GM21526 (cell line): ENCODE results near the gene PIP4K2A.
"Not testable (repeated sequence)": the region's sequence is repeated elsewhere in the genome, so short reads cannot be mapped to it uniquely, and the experiment has no call there.

ENCODE experiments used
- ATAC-seq: cut with Tn5 transposase; IDR thresholded peaks from one replicate; pipeline ENCODE4 v1.9.1; 2021; ENCODE audit warnings: moderate library complexity; ENCODE audit not compliant: unreplicated experiment, low FRiP score

PIP4K2A gene

GRCh38 chr10:22697800-22698199 is 16.6 kb downstream of the PIP4K2A start:
- no peak for ATAC-seq

- ATAC-seq = no peak
Measured at GRCh38 chr10:22697101-22697500, 17.3 kb downstream of the PIP4K2A start.

DNA sequence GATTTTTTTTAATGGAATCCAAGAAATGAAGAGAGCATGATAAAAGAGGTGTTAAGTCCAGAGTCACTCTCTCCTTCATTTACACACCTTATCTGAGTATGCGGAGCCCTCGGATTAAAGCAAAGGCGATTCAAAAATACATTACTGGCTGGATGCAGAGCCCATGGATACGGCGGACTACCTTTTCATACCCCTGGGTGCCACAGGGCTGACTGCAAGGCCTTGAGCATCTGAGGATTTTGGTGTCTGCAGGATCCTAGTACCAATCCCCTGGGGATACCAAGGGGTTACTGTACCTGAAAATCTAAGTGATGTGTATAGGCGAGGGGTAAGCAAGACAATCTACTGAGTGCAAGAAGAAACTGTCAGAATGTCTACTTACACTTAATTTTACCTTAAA is 20.5 kb downstream of the PIP4K2A start:
- no peak for ATAC-seq

DNA sequence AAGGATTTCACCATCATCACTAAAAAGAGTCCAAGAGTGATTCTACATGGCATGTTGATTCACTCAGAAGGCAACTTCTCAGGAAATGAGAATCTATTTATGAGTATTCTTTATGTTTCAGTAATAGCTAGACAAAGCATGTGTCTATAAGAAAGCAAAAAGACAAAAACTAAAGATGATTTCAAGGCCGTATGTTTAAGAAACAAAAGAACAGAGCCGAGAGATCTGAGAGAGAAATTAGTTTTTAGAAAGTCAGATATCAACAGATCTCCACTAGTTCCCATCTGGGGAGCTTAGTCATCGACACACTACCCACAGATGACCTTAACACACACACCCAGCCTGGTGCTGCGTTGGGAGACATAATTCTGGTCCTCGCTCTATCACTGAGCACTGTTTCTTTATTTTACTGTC is 21.0 kb downstream of the PIP4K2A start:
- ATAC-seq = no peak

DNA sequence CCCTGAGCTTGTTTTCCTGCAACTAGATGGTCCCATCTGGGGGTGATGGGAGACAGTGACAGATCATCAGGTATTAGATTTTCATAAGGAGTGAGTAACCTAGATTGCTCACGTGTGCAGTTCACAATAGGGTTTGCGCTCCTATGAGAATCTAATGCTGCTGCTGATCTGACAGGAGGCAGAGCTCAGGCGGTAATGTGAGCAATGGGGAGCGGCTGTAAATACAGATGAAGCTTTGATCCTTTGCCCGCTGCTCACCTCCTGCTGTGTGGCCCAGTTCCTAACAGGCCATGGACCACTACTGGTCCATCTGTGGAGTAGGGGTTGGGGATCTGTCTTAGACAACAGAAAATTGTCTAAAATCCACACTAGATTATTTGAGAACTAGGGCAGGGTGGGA is 22.3 kb downstream of the PIP4K2A start:
- not testable (repeated sequence) for ATAC-seq

DNA sequence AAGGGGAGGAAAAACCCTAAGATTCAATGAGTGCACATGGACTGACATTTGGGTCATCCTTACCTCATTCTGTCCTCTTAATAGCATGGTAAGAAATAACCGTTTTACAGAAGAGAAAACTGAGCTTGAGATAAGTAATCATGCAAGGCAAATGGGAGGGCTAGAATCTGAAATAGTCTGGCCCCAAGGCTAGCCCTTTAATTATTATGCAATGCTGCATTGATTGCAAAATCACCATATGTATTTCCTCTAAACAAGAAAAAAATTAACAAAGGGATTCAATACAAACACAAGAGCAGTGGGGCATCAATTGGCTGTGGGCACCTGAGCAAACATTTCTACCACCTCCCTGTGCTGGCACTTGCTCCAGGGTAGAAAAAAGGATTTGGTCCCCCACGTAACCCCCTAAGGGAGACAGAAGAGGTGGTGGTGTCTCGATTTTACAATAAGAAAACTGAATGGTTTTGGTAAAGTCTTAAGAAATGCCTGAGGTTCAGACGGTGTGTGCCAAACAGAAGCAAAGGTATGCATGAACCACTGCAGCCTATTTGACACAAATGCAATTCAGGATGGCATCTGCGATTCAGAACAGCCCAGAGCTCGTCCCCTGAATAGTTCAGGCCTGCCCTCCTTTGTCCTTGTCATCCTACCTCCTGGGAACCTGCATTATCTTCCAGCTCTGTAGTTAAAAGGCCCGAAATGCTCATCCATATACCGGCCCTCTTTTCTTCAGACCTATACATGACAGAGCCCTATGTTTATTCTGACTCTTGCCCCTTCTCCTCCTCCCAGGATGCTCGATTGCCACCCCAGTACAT is 23.6 kb downstream of the PIP4K2A start:
- no peak for ATAC-seq

GRCh38 chr10:22690158-22690557 is 24.2 kb downstream of the PIP4K2A start:
- ATAC-seq = no peak

DNA sequence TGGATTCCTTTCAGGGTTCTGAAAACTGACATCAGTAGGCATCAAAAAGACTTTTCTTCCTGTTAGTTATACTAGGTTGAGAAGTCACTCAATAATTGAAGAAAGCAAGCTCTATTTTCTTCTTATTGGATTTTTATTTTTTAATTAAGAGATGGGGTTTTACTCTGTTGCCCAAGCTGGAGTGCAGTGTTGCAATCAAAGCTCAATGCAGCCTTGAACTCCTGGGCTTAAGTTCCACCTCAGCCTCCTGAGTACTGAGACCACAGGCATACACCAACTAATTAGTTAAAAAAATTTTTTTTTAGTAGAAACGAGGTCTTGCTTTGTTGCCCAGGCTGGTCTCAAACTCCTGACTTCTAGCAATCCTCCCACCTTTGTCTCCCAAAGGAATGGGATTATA is 28.0 kb downstream of the PIP4K2A start:
- no peak for ATAC-seq

GRCh38 chr10:22685926-22686325 is 28.5 kb downstream of the PIP4K2A start:
- ATAC-seq = no peak

DNA sequence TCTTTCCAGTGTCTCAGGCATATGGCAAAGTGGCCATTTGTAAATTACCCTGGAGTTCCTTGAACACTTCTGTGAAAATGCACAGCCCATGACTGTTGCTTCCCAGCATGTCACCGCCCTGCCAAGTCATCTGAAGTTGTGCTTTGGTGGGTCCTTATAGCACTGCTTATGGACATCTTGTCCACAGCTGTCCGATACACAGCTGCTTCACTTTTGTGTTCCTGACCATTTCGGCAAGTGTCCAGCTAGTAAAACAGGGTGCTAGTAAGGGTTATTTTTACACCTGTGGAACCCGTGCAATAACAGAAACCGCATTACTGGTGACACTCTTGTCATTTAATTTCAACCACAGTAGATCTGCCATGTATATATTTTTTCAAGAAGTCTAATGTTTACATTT is 29.7 kb downstream of the PIP4K2A start:
- ATAC-seq = no peak

GRCh38 chr10:22683140-22683389 is 31.3 kb downstream of the PIP4K2A start:
- peak; percentile 77 for ATAC-seq

GRCh38 chr10:22682237-22683139 is 31.9 kb downstream of the PIP4K2A start:
- no peak for ATAC-seq

DNA sequence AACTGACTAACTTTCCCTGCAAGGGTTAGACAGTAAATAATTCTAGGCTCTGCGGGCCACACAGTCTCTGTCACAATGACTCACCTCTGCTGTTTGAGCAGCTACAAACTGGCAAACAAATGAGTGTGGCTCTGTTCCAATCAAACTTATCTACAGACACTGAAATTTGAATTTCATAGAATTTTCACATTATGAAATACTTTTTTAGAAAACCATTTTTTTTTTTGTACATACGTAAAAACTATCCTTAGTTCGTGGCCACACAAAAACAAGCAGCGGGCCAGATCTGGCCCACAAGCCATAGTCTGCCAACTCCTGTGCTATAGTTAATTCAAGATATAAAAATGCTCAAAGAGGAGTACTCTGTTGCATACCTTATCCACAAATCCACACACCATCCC is 32.6 kb downstream of the PIP4K2A start:
- no peak for ATAC-seq

DNA sequence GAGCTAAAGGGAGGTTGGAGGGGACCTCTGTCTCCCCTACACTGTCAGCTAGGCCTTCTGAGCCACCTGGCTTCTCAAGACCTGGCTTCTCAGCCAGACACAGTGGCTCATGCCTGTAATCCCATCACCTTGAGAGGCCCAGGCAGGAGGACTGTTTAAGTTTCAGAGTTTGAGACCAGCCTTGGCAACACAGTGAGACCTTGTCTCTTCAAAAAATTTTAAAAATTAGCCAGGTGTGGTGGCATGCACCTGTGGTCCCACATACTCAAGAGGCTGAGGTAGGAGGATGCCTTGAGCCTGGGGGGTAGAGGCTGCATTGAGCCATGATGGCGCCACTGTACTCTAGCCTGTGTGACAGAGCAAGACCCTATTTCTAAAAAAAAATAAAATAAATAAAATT is 33.1 kb downstream of the PIP4K2A start:
- no peak for ATAC-seq

DNA sequence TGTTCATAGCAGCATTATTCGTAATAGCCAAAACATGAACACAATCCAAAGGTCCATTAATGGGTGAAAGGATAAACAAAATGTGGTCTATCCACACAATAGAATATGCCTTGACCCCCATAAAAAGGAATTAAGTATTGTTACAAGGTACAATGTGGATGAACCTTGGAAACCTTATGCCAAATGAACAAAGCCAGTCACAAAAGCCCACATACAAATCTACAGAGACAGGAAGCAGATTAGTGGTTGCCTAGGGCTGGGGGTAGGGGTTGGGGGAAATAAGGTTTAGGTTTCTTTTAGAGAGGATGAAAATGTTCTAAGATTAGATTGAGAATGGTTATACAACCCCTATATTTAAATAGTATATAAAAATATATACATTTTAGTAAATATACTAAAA is 34.8 kb downstream of the PIP4K2A start:
- no peak for ATAC-seq

DNA sequence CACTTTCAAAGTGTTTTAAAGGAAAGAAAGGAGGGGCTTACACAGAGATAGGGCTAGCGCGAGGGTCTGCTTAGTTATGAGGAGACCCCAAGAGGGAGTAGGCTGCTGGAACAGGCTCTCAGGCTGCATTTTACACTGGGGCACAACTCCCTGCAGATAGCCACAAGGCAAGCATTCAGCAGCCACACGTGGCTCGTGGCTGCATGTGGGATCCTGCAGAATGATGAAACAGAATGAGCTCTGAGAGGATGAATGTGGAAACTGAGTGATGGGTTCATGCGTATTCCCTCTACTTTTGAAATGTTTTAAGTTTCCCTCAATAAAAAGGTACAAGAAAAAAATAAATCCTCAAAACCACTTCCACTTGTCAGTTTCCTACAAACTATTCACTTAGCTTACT is 37.0 kb downstream of the PIP4K2A start:
- ATAC-seq = no peak

- no peak for ATAC-seq
Measured at GRCh38 chr10:22676435-22676834, 37.9 kb downstream of the PIP4K2A start.

GRCh38 chr10:22674573-22674930 is 39.8 kb downstream of the PIP4K2A start:
- no peak for ATAC-seq

DNA sequence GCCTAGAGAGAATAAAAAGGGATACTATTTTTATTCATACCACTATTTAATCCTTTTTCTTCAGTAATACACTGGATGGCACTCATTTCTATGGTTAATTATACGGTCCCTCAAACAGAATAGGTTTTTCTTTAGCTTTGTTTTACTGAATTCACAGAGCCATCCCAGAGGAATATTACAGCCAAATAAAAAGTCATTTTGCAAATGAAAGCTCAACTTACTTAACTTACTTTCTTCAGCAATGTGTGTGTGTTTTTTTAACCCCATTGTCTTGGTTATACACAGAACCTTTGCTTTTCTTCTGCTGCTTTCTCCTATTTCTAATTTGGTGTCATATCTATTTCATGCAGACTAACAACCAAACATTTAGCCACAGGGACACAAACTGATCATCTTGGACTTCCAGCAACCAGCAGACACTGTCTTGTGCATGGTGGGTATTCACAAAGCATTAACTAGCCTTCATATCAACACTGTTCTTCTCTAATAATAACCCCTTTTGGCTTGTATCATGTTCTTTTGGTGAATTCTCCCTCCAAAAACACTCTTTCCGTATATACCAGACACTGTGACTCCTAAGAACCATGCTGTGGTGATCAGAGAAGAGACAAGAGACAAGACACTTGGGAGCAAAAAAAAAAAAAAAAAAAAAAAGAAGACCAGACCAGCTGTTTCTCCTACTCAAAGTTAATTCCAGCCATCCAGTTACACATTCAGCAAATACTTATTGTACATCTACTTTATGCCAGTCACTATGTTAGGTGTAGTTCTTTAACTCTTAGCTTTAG is 40.4 kb downstream of the PIP4K2A start:
- no peak for ATAC-seq

DNA sequence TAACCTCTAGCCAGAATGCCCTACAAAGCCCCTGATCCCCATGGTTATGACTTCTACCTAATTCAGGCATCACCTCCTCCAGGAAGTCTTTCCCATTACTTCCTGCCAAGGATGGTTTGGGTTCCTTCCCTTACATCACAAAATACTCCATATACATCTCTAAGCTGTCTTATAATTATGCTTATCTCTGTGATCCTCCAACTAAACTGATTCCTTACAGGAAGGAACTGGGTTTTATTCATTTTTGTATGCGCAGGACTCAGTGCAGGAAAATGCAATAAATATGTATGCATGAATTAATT is 41.3 kb downstream of the PIP4K2A start:
- no peak for ATAC-seq

GRCh38 chr10:22672319-22673090 is 41.9 kb downstream of the PIP4K2A start:
- no peak for ATAC-seq
